IMR-90 (cell line): Measurements from ENCODE around the gene RYR2. TPM values are rescaled to one million over a fixed set of nuclear protein-coding genes. Genes with fewer than 3 reads are reported as not detected.

Experiments used
- ATAC-seq: fragments of 200-7000 bp; cut with Tn5 transposase; 2 replicates; pipeline ENCODE4 v1.9.1; 2020; ENCODE audit warnings: low read depth, mild to moderate bottlenecking, moderate library complexity
- BruUV-seq: library from RNA; stranded (reverse); fragments of 400-500 nt; replicated peaks from 2 replicates; lab custom pipeline; 2021; lab: Mats Ljungman, UMichigan
- CTCF ChIA-PET: fragments of 300-600 bp; formaldehyde crosslinking; extraction: SDS; loops from one replicate; lab custom pipeline; 2021; ENCODE audit warnings: antibody characterized with exemption; lab: Yijun Ruan, JAX
- POLR2A ChIA-PET: fragments of 300-600 bp; sonication (Branson Sonifier 250); formaldehyde crosslinking; loops from one replicate; lab custom pipeline; 2022; ENCODE audit warnings: antibody characterized with exemption; ENCODE audit not compliant: unreplicated experiment; lab: Charles Lee
- DNase-seq: peaks from one replicate; pipeline ENCODE4 v3.0.0; 2013
- H2AFZ ChIP-seq: replicated peaks from 2 replicates; pipeline ENCODE3; 2013; ENCODE audit warnings: low read length, mild to moderate bottlenecking; ENCODE audit not compliant: poor library complexity
- H2AK5ac ChIP-seq: 2 replicates; pipeline ENCODE4 v1.6.1; 2013; ENCODE audit warnings: low read depth, low read length, inconsistent platforms
- H2AK9ac ChIP-seq: replicated peaks from 2 replicates; pipeline ENCODE3; 2013; ENCODE audit warnings: mild to moderate bottlenecking, low read depth, low read length, moderate library complexity; ENCODE audit not compliant: poor library complexity
- H2BK120ac ChIP-seq: 2 replicates; pipeline ENCODE4 v1.6.1; 2013; ENCODE audit warnings: low read depth, low read length, inconsistent platforms
- H2BK15ac ChIP-seq: 3 replicates; pipeline ENCODE4 v1.6.1; 2013; ENCODE audit warnings: low read depth, low read length, inconsistent platforms
- H2BK20ac ChIP-seq: 2 replicates; pipeline ENCODE4 v1.6.1; 2013; ENCODE audit warnings: low read depth, mild to moderate bottlenecking, inconsistent platforms, low read length, moderate library complexity
- H2BK5ac ChIP-seq: 2 replicates; pipeline ENCODE4 v1.6.1; 2013; ENCODE audit warnings: mild to moderate bottlenecking, low read depth, low read length, inconsistent platforms; ENCODE audit not compliant: poor library complexity, severe bottlenecking
- H3K14ac ChIP-seq: replicated peaks from 2 replicates; pipeline ENCODE4 v1.6.1; 2013; ENCODE audit warnings: low read depth, low read length, inconsistent platforms
- H3K18ac ChIP-seq: 2 replicates; pipeline ENCODE4 v1.6.1; 2013; ENCODE audit warnings: low read depth, low read length, control low read depth
- H3K23ac ChIP-seq: 2 replicates; pipeline ENCODE4 v1.6.1; 2013; ENCODE audit warnings: low read depth, low read length, inconsistent platforms
- H3K27ac ChIP-seq: 2 replicates; pipeline ENCODE4 v1.5.1; 2013; ENCODE audit warnings: mild to moderate bottlenecking, control low read depth, low read length; ENCODE audit not compliant: insufficient read depth
- H3K27me3 ChIP-seq: 2 replicates; pipeline ENCODE4 v1.6.1; 2013; ENCODE audit warnings: low read length; ENCODE audit not compliant: control insufficient read depth, insufficient read depth
- H3K36me3 ChIP-seq: 2 replicates; pipeline ENCODE4 v1.6.1; 2013; ENCODE audit warnings: low read length, mixed read lengths; ENCODE audit not compliant: control insufficient read depth, insufficient read depth
- H3K4ac ChIP-seq: 2 replicates; pipeline ENCODE4 v1.6.1; 2013; ENCODE audit warnings: low read depth, low read length, inconsistent platforms
- H3K4me1 ChIP-seq: 2 replicates; pipeline ENCODE4 v1.6.1; 2013; ENCODE audit warnings: low read length, mixed read lengths; ENCODE audit not compliant: control insufficient read depth, insufficient read depth
- H3K4me2 ChIP-seq: 2 replicates; pipeline ENCODE4 v1.6.1; 2013; ENCODE audit warnings: low read depth, mild to moderate bottlenecking, control low read depth, low read length, moderate library complexity
- H3K4me3 ChIP-seq: 2 replicates; pipeline ENCODE4 v1.5.1; 2013; ENCODE audit warnings: low read depth, mild to moderate bottlenecking, control low read depth, low read length, moderate library complexity; ENCODE audit not compliant: insufficient read depth
- H3K56ac ChIP-seq: 2 replicates; pipeline ENCODE4 v1.6.1; 2013; ENCODE audit warnings: low read length, inconsistent platforms; ENCODE audit not compliant: insufficient read depth; ENCODE audit errors: extremely low read depth
- H3K79me1 ChIP-seq, 2 experiments: 2 replicates each; pipeline ENCODE4 v1.6.1; 2013; ENCODE audit warnings: low read length in 2 of 2, inconsistent platforms in 1 of 2, low read depth in 1 of 2
- H3K9ac ChIP-seq: 2 replicates; pipeline ENCODE4 v1.6.1; 2013; ENCODE audit warnings: low read depth, low read length, control low read depth
- H3K9me1 ChIP-seq: 2 replicates; pipeline ENCODE4 v1.6.1; 2013; ENCODE audit warnings: low read length, inconsistent platforms; ENCODE audit not compliant: insufficient read depth
- H3K9me3 ChIP-seq: 2 replicates; pipeline ENCODE4 v1.6.1; 2013; ENCODE audit warnings: low read length; ENCODE audit not compliant: control insufficient read depth, insufficient read depth
- H4K20me1 ChIP-seq: 2 replicates; pipeline ENCODE4 v1.6.1; 2013; ENCODE audit warnings: low read length, inconsistent platforms; ENCODE audit not compliant: insufficient read depth
- H4K5ac ChIP-seq: 2 replicates; pipeline ENCODE4 v1.6.1; 2013; ENCODE audit warnings: mild to moderate bottlenecking, low read depth, low read length, control low read depth
- H4K8ac ChIP-seq, 2 experiments: 2 replicates each; pipeline ENCODE4 v1.6.1; 2013; ENCODE audit warnings: low read depth in 2 of 2, low read length in 2 of 2, control low read depth in 1 of 2, inconsistent platforms in 1 of 2
- H4K91ac ChIP-seq: 2 replicates; pipeline ENCODE4 v1.6.1; 2013; ENCODE audit warnings: low read depth, low read length, inconsistent platforms; ENCODE audit not compliant: insufficient read depth
- BHLHE40 ChIP-seq: fragments of 150-350 bp; IDR thresholded peaks from 2 replicates; pipeline ENCODE4 v1.6.1; 2016; ENCODE audit warnings: mild to moderate bottlenecking, low read depth, low read length
- CEBPB ChIP-seq: IDR thresholded peaks from 2 replicates; pipeline ENCODE4 v1.6.1; 2012; ENCODE audit warnings: low read depth, low read length, improper control_type of control experiment
- CHD1 ChIP-seq: IDR thresholded peaks from 2 replicates; pipeline ENCODE4 v1.6.1; 2012; ENCODE audit warnings: low read depth, low read length, improper control_type of control experiment
- ELK1 ChIP-seq: fragments of 150-350 bp; IDR thresholded peaks from 2 replicates; pipeline ENCODE4 v1.6.1; 2016; ENCODE audit warnings: low read depth, mild to moderate bottlenecking, low read length, moderate library complexity, borderline replicate concordance
- FOS ChIP-seq: fragments of 150-350 bp; IDR thresholded peaks from 2 replicates; pipeline ENCODE4 v1.6.1; 2016; ENCODE audit warnings: low read depth, low read length
- MAFK ChIP-seq: IDR thresholded peaks from 2 replicates; pipeline ENCODE4 v1.6.1; 2012; ENCODE audit warnings: low read depth, low read length, improper control_type of control experiment
- MAZ ChIP-seq: IDR thresholded peaks from 2 replicates; pipeline ENCODE4 v1.6.1; 2012; ENCODE audit warnings: low read depth, mild to moderate bottlenecking, low read length, improper control_type of control experiment, moderate library complexity, borderline replicate concordance
- MXI1 ChIP-seq: IDR thresholded peaks from 2 replicates; pipeline ENCODE4 v1.6.1; 2012; ENCODE audit warnings: low read depth, mild to moderate bottlenecking, low read length, moderate library complexity, borderline replicate concordance
- NFE2L2 ChIP-seq: fragments of 150-350 bp; IDR thresholded peaks from 2 replicates; pipeline ENCODE4 v1.6.1; 2016; ENCODE audit warnings: low read depth, mild to moderate bottlenecking, low read length
- POLR2A ChIP-seq: IDR thresholded peaks from 2 replicates; pipeline ENCODE4 v1.6.1; 2012; ENCODE audit warnings: mild to moderate bottlenecking, low read depth, low read length
- RAD21 ChIP-seq: IDR thresholded peaks from 2 replicates; pipeline ENCODE4 v1.6.1; 2012; ENCODE audit warnings: low read length, improper control_type of control experiment
- RCOR1 ChIP-seq: IDR thresholded peaks from 2 replicates; pipeline ENCODE4 v1.6.1; 2012; ENCODE audit warnings: mild to moderate bottlenecking, low read length, improper control_type of control experiment; ENCODE audit not compliant: insufficient replicate concordance
- RFX5 ChIP-seq: IDR thresholded peaks from 2 replicates; pipeline ENCODE4 v1.8.0; 2012; ENCODE audit warnings: low read depth, mild to moderate bottlenecking, low read length, moderate library complexity
- SMC3 ChIP-seq: fragments of 150-350 bp; IDR thresholded peaks from 2 replicates; pipeline ENCODE4 v1.6.1; 2016; ENCODE audit warnings: low read depth, mild to moderate bottlenecking, antibody characterized with exemption, low read length, moderate library complexity
- WGBS, 2 experiments: methylation state at CpG; one replicate each; pipeline versions ENCODE4 v1.1.5 to v1.1.7; 2013; ENCODE audit warnings: missing lambda C conversion rate in 2 of 2; ENCODE audit not compliant: insufficient read length in 1 of 2; ENCODE audit errors: extremely low coverage in 2 of 2; 5-methylcytosine and 5-hydroxymethylcytosine counted together
- dilution Hi-C: fragments of 300-500 bp; cut with HindIII; formaldehyde crosslinking; loops from one replicate; pipeline ENCODE4 v1.14.3; 2018; ENCODE audit warnings: low sequenced_read_pairs; ENCODE audit not compliant: unreplicated experiment
- in situ Hi-C: fragments of 300-500 bp; cut with MboI; formaldehyde crosslinking; loops from 3 replicates; pipeline ENCODE4 v1.14.3; 2019; ENCODE audit warnings: low sequenced_read_pairs, inconsistent platforms, mixed read lengths
- intact Hi-C: fragments of 100-400 bp; cut with micrococcal nuclease; formaldehyde crosslinking; loops from 2 replicates; pipeline ENCODE4 v1.10.0; 2022
- polyA plus RNA-seq, 3 experiments: library from polyadenylated mRNA; depleted of rRNA; stranded (reverse); fragments of >200 nt; gene quantifications; 2 replicates each; pipeline ENCODE4 v1.2.3, GENCODE V29; 2012; ENCODE audit warnings: low replicate concordance in 1 of 3
- total RNA-seq: library from RNA; depleted of rRNA; stranded (reverse); fragments of >200 nt; gene quantifications from 2 replicates; pipeline ENCODE4 v1.2.3, GENCODE V29; 2012
- TF ChIP-seq, protein P1 (sequence below): conservative IDR thresholded peaks from 2 replicates; pipeline ENCODE4 v1.5.1; 2012; ENCODE audit warnings: mild to moderate bottlenecking, low read depth, low read length, improper control_type of control experiment
- TF ChIP-seq, protein P2 (sequence below): fragments of 150-350 bp; IDR thresholded peaks from 2 replicates; pipeline ENCODE4 v1.6.1; 2017; ENCODE audit warnings: mild to moderate bottlenecking, antibody characterized with exemption, low read length, low read depth

RYR2 gene
- total and polyA plus RNA-seq, 2 of the 4 experiments (the other 2 are of a cell fraction): not detected

DNA sequence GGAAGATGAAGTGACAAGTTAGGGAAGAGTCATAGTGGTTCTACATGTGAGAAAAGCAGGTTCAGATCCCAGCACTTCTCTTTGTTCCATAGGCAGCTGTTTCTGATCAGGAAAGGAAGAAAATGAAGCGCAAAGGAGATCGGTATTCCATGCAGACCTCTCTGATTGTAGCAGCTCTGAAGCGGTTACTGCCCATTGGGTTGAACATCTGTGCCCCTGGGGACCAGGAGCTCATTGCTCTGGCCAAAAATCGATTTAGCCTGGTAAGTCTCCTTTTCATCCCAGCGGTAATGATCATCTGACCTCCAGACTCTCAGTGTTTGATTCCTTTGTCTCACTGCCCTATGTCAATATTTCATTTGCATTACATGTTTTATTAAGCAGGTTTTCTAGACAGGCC lies 675.1 kb downstream of the RYR2 start:
- no peaks in the 10 kb centered on the region for H3K9me1 ChIP-seq
- no peak overlapping the region for H3K4me3 ChIP-seq
- no peaks in the 10 kb centered on the region for H3K79me1 ChIP-seq
- H3K23ac ChIP-seq: no peak overlapping the region
- no peak overlapping the region for H3K9ac ChIP-seq
- ChIA-PET CTCF (no interaction called here), POLR2A (no interaction called here)
- H3K4me1 ChIP-seq: no peaks in the 10 kb centered on the region
- H3K4me2 ChIP-seq: no peak overlapping the region
- no peak overlapping the region for H2BK120ac ChIP-seq
- no peak overlapping the region for H3K14ac ChIP-seq
- H3K27me3 ChIP-seq: no peaks in the 10 kb centered on the region
- no peak overlapping the region for H4K8ac ChIP-seq
- TF ChIP-seq MAZ (no peak), FOS (no peak), RFX5 (no peak), SMC3 (no peak), MAFK (no peak), ELK1 (no peak), MXI1 (no peak), RAD21 (no peak), BHLHE40 (no peak), CEBPB (no peak), CHD1 (no peak), NFE2L2 (no peak), RCOR1 (no peak), POLR2A (no peak)
- TF ChIP-seq, protein P1, sequence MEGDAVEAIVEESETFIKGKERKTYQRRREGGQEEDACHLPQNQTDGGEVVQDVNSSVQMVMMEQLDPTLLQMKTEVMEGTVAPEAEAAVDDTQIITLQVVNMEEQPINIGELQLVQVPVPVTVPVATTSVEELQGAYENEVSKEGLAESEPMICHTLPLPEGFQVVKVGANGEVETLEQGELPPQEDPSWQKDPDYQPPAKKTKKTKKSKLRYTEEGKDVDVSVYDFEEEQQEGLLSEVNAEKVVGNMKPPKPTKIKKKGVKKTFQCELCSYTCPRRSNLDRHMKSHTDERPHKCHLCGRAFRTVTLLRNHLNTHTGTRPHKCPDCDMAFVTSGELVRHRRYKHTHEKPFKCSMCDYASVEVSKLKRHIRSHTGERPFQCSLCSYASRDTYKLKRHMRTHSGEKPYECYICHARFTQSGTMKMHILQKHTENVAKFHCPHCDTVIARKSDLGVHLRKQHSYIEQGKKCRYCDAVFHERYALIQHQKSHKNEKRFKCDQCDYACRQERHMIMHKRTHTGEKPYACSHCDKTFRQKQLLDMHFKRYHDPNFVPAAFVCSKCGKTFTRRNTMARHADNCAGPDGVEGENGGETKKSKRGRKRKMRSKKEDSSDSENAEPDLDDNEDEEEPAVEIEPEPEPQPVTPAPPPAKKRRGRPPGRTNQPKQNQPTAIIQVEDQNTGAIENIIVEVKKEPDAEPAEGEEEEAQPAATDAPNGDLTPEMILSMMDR: no peak
- TF ChIP-seq, protein P2, sequence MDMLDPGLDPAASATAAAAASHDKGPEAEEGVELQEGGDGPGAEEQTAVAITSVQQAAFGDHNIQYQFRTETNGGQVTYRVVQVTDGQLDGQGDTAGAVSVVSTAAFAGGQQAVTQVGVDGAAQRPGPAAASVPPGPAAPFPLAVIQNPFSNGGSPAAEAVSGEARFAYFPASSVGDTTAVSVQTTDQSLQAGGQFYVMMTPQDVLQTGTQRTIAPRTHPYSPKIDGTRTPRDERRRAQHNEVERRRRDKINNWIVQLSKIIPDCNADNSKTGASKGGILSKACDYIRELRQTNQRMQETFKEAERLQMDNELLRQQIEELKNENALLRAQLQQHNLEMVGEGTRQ: no peak
- no peaks in the 10 kb centered on the region for H4K20me1 ChIP-seq
- no TSS peak for BruUV-seq
- no peak for ATAC-seq
- no peaks in the 10 kb centered on the region for H3K36me3 ChIP-seq
- no peak for DNase-seq
- no peak overlapping the region for H2BK15ac ChIP-seq
- H3K4ac ChIP-seq: no peak overlapping the region
- no peak overlapping the region for H2AFZ ChIP-seq
- H2BK5ac ChIP-seq: no peak overlapping the region
- intact Hi-C loops: no loop called here
- no peak overlapping the region for H3K18ac ChIP-seq
- no peak overlapping the region for H3K27ac ChIP-seq
- H2AK5ac ChIP-seq: no peak overlapping the region
- WGBS, 2 experiments: 40% methylated on average over 1 of the region's 5 CpGs; no CpG with 5 or more reads in 1 of the 2 experiments
- H2BK20ac ChIP-seq: no peak overlapping the region
- no peak overlapping the region for H4K91ac ChIP-seq
- in situ Hi-C loops: no loop called here
- no peak overlapping the region for H4K5ac ChIP-seq
- H3K56ac ChIP-seq: no peak overlapping the region
- H2AK9ac ChIP-seq: no peak overlapping the region
- H3K9me3 ChIP-seq: peaks cover 4% of the 10 kb centered on the region; the same call in 1 of the 2 replicates
- dilution Hi-C loops: no loop called here
